NB4 (cell line): ENCODE results near the gene KMT2B.
A peak's percentile ranks its signal among the peaks of the same experiment; 100 is the strongest.

Experiments used
- DNase-seq: peaks from one replicate; pipeline ENCODE4 v3.0.0; 2010; ENCODE audit warnings: low read depth
- H3K4me3 ChIP-seq: one replicate; pipeline ENCODE4 v1.5.1; 2011; ENCODE audit warnings: mild to moderate bottlenecking, low read depth, low read length, moderate library complexity
- MAX ChIP-seq: IDR thresholded peaks from 2 replicates; pipeline ENCODE4 v1.6.1; 2011; ENCODE audit warnings: low read depth, low read length
- MYC ChIP-seq: IDR thresholded peaks from 2 replicates; pipeline ENCODE4 v1.6.1; 2011; ENCODE audit warnings: low read depth, low read length
- POLR2A ChIP-seq: IDR thresholded peaks from 2 replicates; pipeline ENCODE4 v1.6.1; 2011; ENCODE audit warnings: mild to moderate bottlenecking; ENCODE audit not compliant: insufficient read length; ENCODE audit errors: extremely low read depth
- TF ChIP-seq, protein P1 (sequence below): IDR thresholded peaks from one replicate; pipeline ENCODE4 v1.5.1; 2012; ENCODE audit warnings: low read depth, low read length

Gene KMT2B

GRCh38 chr19:35738887-35739229, 21.1 kb downstream of the KMT2B start:
- no peak for DNase-seq
- TF ChIP-seq MYC (no peak), POLR2A (no peak)
- no peak overlapping the region for H3K4me3 ChIP-seq

DNA sequence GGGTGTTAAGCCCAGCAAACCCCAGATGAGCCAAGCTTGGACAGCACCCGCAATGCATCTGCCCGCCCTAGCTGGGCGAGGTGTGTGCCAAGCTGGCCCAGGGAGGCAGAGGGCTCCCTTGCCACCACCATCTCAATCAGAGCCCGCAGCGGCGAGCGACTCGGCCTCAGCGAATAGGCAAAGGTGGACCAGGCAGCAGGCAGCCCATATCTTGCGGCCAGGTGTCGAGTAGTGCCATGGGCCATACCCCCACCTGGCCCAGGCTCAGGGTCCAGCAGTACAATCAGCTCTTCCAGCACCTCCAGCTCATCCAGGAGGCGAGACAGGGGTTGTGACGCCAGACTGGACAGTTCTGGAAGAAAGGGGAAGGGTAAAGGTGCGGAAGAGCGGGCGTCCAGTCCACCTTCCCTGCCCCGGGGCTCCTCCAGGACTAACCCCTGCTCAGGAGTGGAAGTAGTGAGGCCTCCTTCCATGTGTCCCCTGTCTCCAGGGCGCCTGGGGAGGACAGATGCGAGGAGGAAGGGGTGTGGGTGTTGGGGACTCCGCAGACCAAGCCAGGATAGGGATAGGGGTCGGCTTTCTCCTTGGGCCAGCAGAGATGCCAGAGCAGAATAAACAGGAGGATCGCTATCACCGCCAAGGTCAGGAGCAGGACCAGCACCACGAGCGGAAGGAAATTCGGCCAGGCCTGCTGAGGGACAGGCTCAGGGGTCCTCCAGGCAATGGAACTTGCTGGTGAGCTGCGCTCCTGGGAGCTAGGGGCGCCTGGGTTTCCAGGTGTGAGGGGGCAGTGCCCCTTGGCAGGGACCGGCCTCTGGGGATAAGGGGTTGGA, 21.7 kb downstream of the KMT2B start:
- TF ChIP-seq MAX (no peak), POLR2A (no peak), MYC (no peak)
- TF ChIP-seq, protein P1, sequence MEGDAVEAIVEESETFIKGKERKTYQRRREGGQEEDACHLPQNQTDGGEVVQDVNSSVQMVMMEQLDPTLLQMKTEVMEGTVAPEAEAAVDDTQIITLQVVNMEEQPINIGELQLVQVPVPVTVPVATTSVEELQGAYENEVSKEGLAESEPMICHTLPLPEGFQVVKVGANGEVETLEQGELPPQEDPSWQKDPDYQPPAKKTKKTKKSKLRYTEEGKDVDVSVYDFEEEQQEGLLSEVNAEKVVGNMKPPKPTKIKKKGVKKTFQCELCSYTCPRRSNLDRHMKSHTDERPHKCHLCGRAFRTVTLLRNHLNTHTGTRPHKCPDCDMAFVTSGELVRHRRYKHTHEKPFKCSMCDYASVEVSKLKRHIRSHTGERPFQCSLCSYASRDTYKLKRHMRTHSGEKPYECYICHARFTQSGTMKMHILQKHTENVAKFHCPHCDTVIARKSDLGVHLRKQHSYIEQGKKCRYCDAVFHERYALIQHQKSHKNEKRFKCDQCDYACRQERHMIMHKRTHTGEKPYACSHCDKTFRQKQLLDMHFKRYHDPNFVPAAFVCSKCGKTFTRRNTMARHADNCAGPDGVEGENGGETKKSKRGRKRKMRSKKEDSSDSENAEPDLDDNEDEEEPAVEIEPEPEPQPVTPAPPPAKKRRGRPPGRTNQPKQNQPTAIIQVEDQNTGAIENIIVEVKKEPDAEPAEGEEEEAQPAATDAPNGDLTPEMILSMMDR, result no peak
- peak overlapping the region; percentile 53 for H3K4me3 ChIP-seq
- DNase-seq, result no peak

DNA sequence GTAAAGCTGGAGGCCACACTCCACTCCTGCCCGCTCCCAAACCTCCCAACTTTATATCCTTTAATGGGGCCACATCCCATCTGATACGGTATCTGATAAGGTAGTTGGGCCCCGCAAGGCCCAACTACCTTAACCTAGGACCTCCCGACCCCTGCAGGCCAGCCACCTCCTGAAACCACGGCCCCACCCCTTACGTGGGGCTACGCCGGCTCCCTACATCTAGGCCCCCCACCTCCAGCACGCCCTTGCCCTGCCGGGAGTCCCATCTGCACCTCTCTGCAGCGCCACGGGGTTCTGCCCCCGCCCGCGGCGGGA, 22.3 kb downstream of the KMT2B start:
- TF ChIP-seq, protein P1, result no peak
- TF ChIP-seq MYC, result no peak
- no peak for TF ChIP-seq MAX
- no peak for TF ChIP-seq POLR2A
- H3K4me3 ChIP-seq, result peak overlapping the region; percentile 53

DNA sequence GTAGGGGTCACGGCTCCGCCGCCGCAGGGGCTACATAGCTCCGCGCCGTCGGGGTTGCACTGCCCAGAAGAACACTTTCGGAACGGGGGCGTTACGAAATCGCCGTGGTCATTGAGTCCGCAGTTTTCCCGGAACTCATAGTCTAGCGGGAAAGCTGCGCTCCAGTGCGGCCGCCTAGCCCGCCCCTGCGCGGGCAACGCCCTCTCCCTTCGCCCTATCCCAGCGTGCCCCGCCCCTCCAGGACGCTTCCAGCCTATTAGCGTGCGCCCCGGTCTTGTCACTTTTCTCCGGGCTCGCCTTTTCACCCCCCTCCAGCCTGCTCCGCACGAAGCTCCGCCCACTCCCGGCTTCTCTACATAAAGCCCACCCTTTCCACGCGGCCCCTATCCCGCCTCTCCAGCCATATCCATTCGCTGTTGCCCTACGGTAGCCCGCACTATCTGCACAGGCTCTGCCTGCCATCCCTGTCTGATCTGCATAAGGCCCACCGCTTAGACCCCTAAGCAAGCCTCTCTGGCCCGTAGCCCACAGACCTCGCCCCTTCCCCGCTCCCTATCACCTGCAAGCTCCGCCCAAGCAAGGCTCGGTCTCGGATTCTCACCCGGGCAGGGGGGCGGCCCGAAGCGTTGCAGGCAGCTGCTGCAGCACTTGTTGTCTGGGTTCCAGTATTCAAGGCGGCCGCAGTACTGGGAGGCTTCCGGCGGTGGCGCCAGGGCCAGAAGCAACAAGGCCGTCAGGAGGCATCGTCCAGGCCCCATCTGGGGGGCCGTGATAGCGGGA, 22.8 kb downstream of the KMT2B start:
- TF ChIP-seq, protein P1, result no peak
- TF ChIP-seq MYC, result no peak; the same call in 1 of the 2 replicates
- TF ChIP-seq MAX, result peak; percentile 30; the same call in 1 of the 2 replicates
- peak; percentile 30 for TF ChIP-seq POLR2A
- DNase-seq, result peak; percentile 95
- H3K4me3 ChIP-seq, result peak overlapping the region; percentile 53

More for the DNA sequence above, 22.3 kb downstream of the KMT2B start:
- no peak for DNase-seq

DNA sequence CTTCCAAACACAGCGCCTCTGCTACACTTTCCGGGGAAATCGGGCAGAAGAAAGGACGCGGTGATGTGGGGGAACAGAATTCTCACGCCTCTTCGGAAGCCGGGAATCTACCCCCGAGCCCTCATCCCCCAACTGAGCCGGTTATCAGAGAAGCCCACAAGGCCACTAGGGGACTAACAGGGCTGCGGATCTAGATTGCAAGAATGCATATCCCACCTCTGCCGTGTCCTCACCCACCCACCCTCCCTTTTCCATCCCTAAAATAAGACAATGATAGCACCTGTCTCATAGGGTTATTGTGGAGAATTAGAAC, 23.4 kb downstream of the KMT2B start:
- H3K4me3 ChIP-seq, result peak overlapping the region; percentile 35
- TF ChIP-seq POLR2A, result no peak
- TF ChIP-seq, protein P1, result peak; percentile 5
- no peak for DNase-seq

DNA sequence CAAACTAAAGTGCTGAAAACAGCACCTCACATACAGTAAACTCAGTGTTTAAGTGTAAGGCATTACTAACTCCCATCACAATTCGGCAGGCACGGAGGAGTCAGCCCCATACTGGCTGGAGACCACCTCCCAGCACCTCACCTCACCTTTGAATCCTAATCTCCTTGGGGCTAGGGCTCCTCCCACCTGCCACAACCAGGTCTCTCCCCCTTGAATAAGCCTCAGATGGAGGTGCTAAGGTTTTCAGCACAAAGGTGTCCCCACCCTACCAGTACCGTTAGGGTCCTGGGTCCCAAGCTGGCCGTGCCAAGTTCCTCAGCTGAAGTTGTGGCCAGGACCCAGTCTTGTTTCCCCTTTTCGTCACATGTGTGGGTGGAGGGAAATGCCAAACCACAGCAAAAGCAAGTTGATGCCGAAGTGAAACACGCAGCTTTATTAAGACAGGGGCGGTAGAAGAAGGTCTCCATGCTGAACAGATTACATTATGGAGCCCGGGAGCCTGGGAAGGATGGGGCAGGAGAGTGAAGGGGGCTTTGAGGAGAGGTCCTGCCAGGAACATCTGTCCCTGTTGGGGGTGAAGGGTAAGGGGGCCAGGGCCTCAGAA, 24.4 kb downstream of the KMT2B start, which contains the start of gene IGFLR1:
TSS of gene IGFLR1 (minus strand) at position 332 of the 604 bp plus-strand sequence. CDS start 1,272 bp downstream, outside the sequence.
- peak; percentile 81 for DNase-seq
- H3K4me3 ChIP-seq, result peak within 1 kb of the TSS; percentile 35
- TF ChIP-seq, protein P1, result no peak
- TF ChIP-seq MYC (peak; percentile 52; the same call in 1 of the 2 replicates), MAX (peak; percentile 84)
